K562 (cell line): ENCODE results near the gene RPL18A. TPM values are rescaled to one million over a fixed set of nuclear protein-coding genes. Genes with fewer than 3 reads are reported as not detected.

Source experiments
- BRF1 ChIP-seq: IDR thresholded peaks from 3 replicates; pipeline ENCODE4 v1.6.1; 2011; ENCODE audit warnings: borderline replicate concordance, mild to moderate bottlenecking; ENCODE audit not compliant: insufficient read length; ENCODE audit errors: extremely low read depth
- CHD1 ChIP-seq: fragments of 200-600 bp; sonication (generic); IDR thresholded peaks from one replicate; pipeline ENCODE4 v1.6.1; 2012; ENCODE audit warnings: mild to moderate bottlenecking, moderate library complexity, low read length, inconsistent platforms
- CSDE1 ChIP-seq, 2 experiments: fragments of 450-650 bp; IDR thresholded peaks; 2 replicates each; pipeline ENCODE4 v1.6.1; 2016; ENCODE audit warnings: mild to moderate bottlenecking in 1 of 2
- DACH1 ChIP-seq: fragments of 450-650 bp; IDR thresholded peaks from 2 replicates; pipeline ENCODE4 v1.6.1; 2018; ENCODE audit not compliant: partially characterized antibody
- EWSR1 ChIP-seq: fragments of 450-650 bp; IDR thresholded peaks from 2 replicates; pipeline ENCODE4 v1.6.1; 2018; ENCODE audit warnings: borderline replicate concordance, mild to moderate bottlenecking, low read depth, moderate library complexity; ENCODE audit not compliant: partially characterized antibody
- FOXO4 ChIP-seq: fragments of 450-650 bp; formaldehyde crosslinking; IDR thresholded peaks from 2 replicates; pipeline ENCODE4 v1.4.0; 2020; ENCODE audit warnings: mild to moderate bottlenecking, moderate library complexity
- HDAC2 ChIP-seq: fragments of 450-650 bp; IDR thresholded peaks from 2 replicates; pipeline ENCODE4 v1.6.1; 2016; ENCODE audit warnings: mild to moderate bottlenecking
- HIVEP1 ChIP-seq: fragments of 250-450 bp; sonication (Bioruptor Pico); IDR thresholded peaks from 2 replicates; pipeline ENCODE4 v1.4.0; 2020; ENCODE audit warnings: mild to moderate bottlenecking
- HNRNPLL ChIP-seq: fragments of 200-400 bp; formaldehyde crosslinking; IDR thresholded peaks from 2 replicates; pipeline ENCODE4 v1.6.1; 2017; ENCODE audit warnings: low read length, low read depth, mild to moderate bottlenecking; ENCODE audit not compliant: poor library complexity, severe bottlenecking
- JUND ChIP-seq, 2 experiments: IDR thresholded peaks; 2 replicates in 1 of 2; 3 replicates in 1 of 2; pipeline ENCODE4 v1.6.1; 2011; ENCODE audit warnings: borderline replicate concordance in 2 of 2, low read depth in 2 of 2, low read length in 2 of 2, improper control_type of control experiment in 1 of 2, missing biosample characterization in 1 of 2, missing genetic modification characterization in 1 of 2, missing genetic modification reagents in 1 of 2
- LEF1 ChIP-seq: fragments of 450-650 bp; IDR thresholded peaks from 2 replicates; pipeline ENCODE4 v1.6.1; 2016; ENCODE audit warnings: mild to moderate bottlenecking
- NCOA2 ChIP-seq, 2 experiments: fragments of 450-650 bp; IDR thresholded peaks; 2 replicates each; pipeline ENCODE4 v1.6.1; 2018; ENCODE audit warnings: mild to moderate bottlenecking in 2 of 2, moderate library complexity in 1 of 2; ENCODE audit not compliant: partially characterized antibody in 2 of 2
- PTBP1 ChIP-seq: fragments of 200-400 bp; formaldehyde crosslinking; IDR thresholded peaks from 2 replicates; pipeline ENCODE4 v1.6.1; 2017; ENCODE audit warnings: low read depth, low read length
- RAD21 ChIP-seq, 2 experiments: fragments of 250-450 bp in 1 of 2; fragments of 450-650 bp in 1 of 2; sonication (Bioruptor Pico) in 1 of 2; formaldehyde crosslinking in 1 of 2; IDR thresholded peaks in 1 of 2; conservative IDR thresholded peaks in 1 of 2; 2 replicates each; pipeline versions ENCODE4 v1.4.0 to v1.8.0; 2020 to 2022; ENCODE audit warnings: mild to moderate bottlenecking in 2 of 2, moderate library complexity in 1 of 2
- SETDB1 ChIP-seq: IDR thresholded peaks from one replicate; pipeline ENCODE4 v1.6.1; 2012; ENCODE audit warnings: low read length, control low read depth, inconsistent platforms
- SMAD1 ChIP-seq: fragments of 150-350 bp; IDR thresholded peaks from 2 replicates; pipeline ENCODE4 v1.6.1; 2014; ENCODE audit warnings: low read length, low read depth; ENCODE audit not compliant: partially characterized antibody
- ZBED1 ChIP-seq: IDR thresholded peaks from 2 replicates; pipeline ENCODE4 v1.6.1; 2014
- ZNF354B ChIP-seq: fragments of 250-450 bp; sonication (Bioruptor Pico); IDR thresholded peaks from 2 replicates; pipeline ENCODE4 v1.4.0; 2020
- ZNF695 ChIP-seq: fragments of 450-650 bp; formaldehyde crosslinking; IDR thresholded peaks from 2 replicates; pipeline ENCODE4 v1.4.0; 2020; ENCODE audit warnings: mild to moderate bottlenecking, moderate library complexity
- ZNF75A ChIP-seq: fragments of 450-650 bp; formaldehyde crosslinking; IDR thresholded peaks from 2 replicates; pipeline ENCODE4 v1.4.0; 2020; ENCODE audit warnings: mild to moderate bottlenecking
- polyA plus RNA-seq, 8 experiments: library from polyadenylated mRNA; depleted of rRNA in 4 of 8; stranded (reverse) in 5 of 8; unstranded in 3 of 8; fragments of >200 nt; fragmentation: Nextera tagmentation in 2 of 8; fragmentation: Illumina TruSeq in 1 of 8; extraction: Ambion mirVana in 2 of 8; extraction: Trizol in 1 of 8; gene quantifications; 2 replicates each; pipeline versions ENCODE4 v1.2.1 to v1.2.3, GENCODE V29; 2011 to 2014; ENCODE audit warnings: inconsistent platforms in 1 of 8, missing spikeins in 1 of 8
- total RNA-seq, 7 experiments: library from RNA; depleted of rRNA in 6 of 7; stranded (reverse); fragments of >200 nt in 6 of 7; fragmentation: Illumina TruSeq in 2 of 7; extraction: Trizol in 2 of 7; gene quantifications; 2 replicates each; pipeline versions ENCODE4 v1.2.1 to v1.2.3, GENCODE V29; 2011 to 2021; ENCODE audit warnings: low replicate concordance in 1 of 7
- TF ChIP-seq, protein P1 (sequence below), 2 experiments: fragments of 450-650 bp in 1 of 2; IDR thresholded peaks; 2 replicates each; pipeline ENCODE4 v1.6.1; 2011 to 2017; ENCODE audit warnings: low read depth in 2 of 2, antibody characterized with exemption in 1 of 2, borderline replicate concordance in 1 of 2, low read length in 1 of 2, mild to moderate bottlenecking in 1 of 2, mixed read lengths in 1 of 2; ENCODE audit not compliant: control insufficient read depth in 1 of 2
- TF ChIP-seq, protein P2 (sequence below): fragments of 200-800 bp; sonication (Bioruptor generic); IDR thresholded peaks from 2 replicates; pipeline ENCODE4 v1.6.1; 2017; ENCODE audit warnings: missing genetic modification characterization, missing compliant biosample characterization

The RPL18A gene
- total and polyA plus RNA-seq, 9 of the 15 experiments (the other 6 are each of a cell fraction or from before 2014, with no cell fraction given) = 626 to 2,882 (median 1,895) TPM

GRCh38 chr19:17841810-17842662 lies 17.7 kb upstream of the RPL18A start (continued):
- TF ChIP-seq SMAD1 = no peak
- TF ChIP-seq HIVEP1 (CRISPR knock-in tag) = no peak
- no peak for TF ChIP-seq CSDE1 (IDR thresholded peaks at IDR 0.05)
- no peak for TF ChIP-seq SETDB1
- TF ChIP-seq HDAC2 = no peak
- no peak for TF ChIP-seq EWSR1
- TF ChIP-seq DACH1 = peak; percentile 39
- TF ChIP-seq ZNF695 = 0 out of 2 replicates have a peak, but pooled peaks have one; percentile 47
- 0 out of 2 replicates have a peak, but pooled peaks have one; percentile 16 for TF ChIP-seq LEF1
- no peak for TF ChIP-seq PTBP1
- TF ChIP-seq, protein P1, sequence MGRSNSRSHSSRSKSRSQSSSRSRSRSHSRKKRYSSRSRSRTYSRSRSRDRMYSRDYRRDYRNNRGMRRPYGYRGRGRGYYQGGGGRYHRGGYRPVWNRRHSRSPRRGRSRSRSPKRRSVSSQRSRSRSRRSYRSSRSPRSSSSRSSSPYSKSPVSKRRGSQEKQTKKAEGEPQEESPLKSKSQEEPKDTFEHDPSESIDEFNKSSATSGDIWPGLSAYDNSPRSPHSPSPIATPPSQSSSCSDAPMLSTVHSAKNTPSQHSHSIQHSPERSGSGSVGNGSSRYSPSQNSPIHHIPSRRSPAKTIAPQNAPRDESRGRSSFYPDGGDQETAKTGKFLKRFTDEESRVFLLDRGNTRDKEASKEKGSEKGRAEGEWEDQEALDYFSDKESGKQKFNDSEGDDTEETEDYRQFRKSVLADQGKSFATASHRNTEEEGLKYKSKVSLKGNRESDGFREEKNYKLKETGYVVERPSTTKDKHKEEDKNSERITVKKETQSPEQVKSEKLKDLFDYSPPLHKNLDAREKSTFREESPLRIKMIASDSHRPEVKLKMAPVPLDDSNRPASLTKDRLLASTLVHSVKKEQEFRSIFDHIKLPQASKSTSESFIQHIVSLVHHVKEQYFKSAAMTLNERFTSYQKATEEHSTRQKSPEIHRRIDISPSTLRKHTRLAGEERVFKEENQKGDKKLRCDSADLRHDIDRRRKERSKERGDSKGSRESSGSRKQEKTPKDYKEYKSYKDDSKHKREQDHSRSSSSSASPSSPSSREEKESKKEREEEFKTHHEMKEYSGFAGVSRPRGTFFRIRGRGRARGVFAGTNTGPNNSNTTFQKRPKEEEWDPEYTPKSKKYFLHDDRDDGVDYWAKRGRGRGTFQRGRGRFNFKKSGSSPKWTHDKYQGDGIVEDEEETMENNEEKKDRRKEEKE (IDR thresholded peaks at IDR 0.05; ENCODE audit: borderline replicate concordance in 1 of 2, control insufficient read depth in 1 of 2, low read depth in 2 of 2, low read length in 1 of 2) = no peak
- no peak for TF ChIP-seq NCOA2 (IDR thresholded peaks at IDR 0.05; ENCODE audit: partially characterized antibody in 2 of 2)
- TF ChIP-seq CHD1 = no peak
- no peak for TF ChIP-seq JUND (IDR thresholded peaks at IDR 0.05; ENCODE audit: borderline replicate concordance, low read depth, low read length)
- TF ChIP-seq JUND (tag; IDR thresholded peaks at IDR 0.05; ENCODE audit: borderline replicate concordance, low read depth, low read length) = 0 out of 3 replicates have a peak, but pooled peaks have one; percentile 10
- no peak; the same call in 1 of the 2 replicates for TF ChIP-seq ZBED1
- TF ChIP-seq FOXO4 (CRISPR knock-in tag) = no peak
- no peak for TF ChIP-seq BRF1
- TF ChIP-seq, protein P2, sequence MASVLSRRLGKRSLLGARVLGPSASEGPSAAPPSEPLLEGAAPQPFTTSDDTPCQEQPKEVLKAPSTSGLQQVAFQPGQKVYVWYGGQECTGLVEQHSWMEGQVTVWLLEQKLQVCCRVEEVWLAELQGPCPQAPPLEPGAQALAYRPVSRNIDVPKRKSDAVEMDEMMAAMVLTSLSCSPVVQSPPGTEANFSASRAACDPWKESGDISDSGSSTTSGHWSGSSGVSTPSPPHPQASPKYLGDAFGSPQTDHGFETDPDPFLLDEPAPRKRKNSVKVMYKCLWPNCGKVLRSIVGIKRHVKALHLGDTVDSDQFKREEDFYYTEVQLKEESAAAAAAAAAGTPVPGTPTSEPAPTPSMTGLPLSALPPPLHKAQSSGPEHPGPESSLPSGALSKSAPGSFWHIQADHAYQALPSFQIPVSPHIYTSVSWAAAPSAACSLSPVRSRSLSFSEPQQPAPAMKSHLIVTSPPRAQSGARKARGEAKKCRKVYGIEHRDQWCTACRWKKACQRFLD (CRISPR knock-in tag) = peak; percentile 49; the same call in 1 of the 2 replicates
- no peak for TF ChIP-seq RAD21 (CRISPR knock-in tag; conservative IDR thresholded peaks at IDR 0.05 in 1 of 2, IDR thresholded peaks at IDR 0.05 in 1 of 2)
- no peak for TF ChIP-seq ZNF354B (CRISPR knock-in tag)
- no peak for TF ChIP-seq ZNF75A (CRISPR knock-in tag)
- TF ChIP-seq HNRNPLL = no peak
